Mucosa of gallbladder (tissue), 1 donor: ENCODE results near the gene AVPI1. TPM values are rescaled to one million over a fixed set of nuclear protein-coding genes. Genes with fewer than 3 reads are reported as not detected.
A peak's percentile ranks its signal among the peaks of the same experiment; 100 is the strongest.
"Not testable (repeated sequence)": the region's sequence is repeated elsewhere in the genome, so short reads cannot be mapped to it uniquely, and the experiment has no call there.

Source experiments
- DNase-seq: peaks from one replicate; pipeline ENCODE4 v3.0.0-alpha.2; 2020; ENCODE audit warnings: low spot score
- total RNA-seq: library from RNA; stranded (reverse); gene quantifications from one replicate; pipeline ENCODE4 v1.2.1, GENCODE V29; 2021
- donor health status: DM: no; HTN: no; CAD: no.

AVPI1 gene
- total RNA-seq, 1 donor from 2014 or later = 20.1 TPM

GRCh38 chr10:97683556-97684367 lies 3.3 kb downstream of the AVPI1 start:
- DNase-seq = no peak

GRCh38 chr10:97682042-97682441 lies 5.0 kb downstream of the AVPI1 start:
- DNase-seq = no peak

- DNase-seq = no peak
These were observed 7.4 kb downstream of the AVPI1 start for GRCh38 chr10:97679594-97679993.

DNA sequence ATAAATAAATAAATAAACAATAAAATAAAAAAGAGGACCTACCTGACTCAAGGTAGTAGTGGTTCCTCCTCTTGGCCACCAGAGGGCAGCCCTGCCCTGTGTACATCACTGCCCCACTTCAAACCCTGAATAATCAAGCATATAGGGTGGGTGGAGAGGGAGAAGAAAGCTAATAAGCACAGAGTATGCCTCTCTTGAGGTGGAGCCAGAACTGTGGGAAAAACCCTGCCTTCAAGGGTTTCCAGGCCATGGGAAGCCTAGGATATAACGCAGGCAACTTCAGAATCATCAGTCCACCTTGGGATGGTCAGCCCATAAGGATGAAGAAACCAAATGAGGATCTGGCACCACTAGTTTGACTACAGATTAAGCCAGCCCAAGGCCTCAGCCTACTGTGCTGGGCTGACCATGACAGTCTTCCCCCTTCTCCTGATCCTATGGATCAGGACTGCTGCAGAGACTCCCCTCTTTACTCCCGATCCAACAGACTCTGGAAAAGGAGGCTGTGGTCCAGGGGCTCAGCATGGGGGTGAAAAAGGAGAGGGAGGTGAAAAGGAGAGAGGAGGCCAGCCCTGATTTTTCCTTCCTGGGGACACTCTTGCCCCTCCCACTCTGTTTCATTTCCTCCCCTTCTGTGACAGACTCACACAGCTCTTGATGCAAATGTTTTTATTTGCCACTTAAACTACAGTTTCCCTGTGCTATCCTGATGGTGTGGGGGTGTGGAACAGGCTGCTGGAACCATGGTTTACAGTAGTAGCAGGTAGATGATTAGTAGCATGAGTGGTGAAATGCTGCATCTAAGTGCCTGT lies 10.1 kb downstream of the AVPI1 start:
- no peak for DNase-seq

DNA sequence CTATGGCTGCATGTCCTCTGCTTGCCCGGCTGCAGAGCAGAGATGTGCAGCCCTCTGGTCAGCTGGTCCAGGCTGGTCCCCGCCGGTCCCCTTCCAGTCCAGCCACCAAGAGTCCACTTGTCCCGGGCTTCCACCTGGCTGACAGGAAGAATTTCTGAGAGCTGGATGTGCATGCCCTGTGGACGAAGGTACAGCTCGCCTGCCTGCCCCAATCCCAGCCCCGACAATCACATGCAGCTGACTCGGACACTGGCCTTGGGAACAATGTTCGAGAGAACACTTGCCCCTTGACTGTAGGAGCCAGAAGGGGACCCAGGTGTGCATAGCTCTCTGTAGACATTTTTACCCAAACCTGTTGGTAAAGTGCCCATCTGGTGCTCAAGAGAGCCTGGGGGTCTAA lies 11.8 kb downstream of the AVPI1 start:
- DNase-seq = no peak

- DNase-seq = no peak
These were observed 13.1 kb downstream of the AVPI1 start for GRCh38 chr10:97673736-97674525.

DNA sequence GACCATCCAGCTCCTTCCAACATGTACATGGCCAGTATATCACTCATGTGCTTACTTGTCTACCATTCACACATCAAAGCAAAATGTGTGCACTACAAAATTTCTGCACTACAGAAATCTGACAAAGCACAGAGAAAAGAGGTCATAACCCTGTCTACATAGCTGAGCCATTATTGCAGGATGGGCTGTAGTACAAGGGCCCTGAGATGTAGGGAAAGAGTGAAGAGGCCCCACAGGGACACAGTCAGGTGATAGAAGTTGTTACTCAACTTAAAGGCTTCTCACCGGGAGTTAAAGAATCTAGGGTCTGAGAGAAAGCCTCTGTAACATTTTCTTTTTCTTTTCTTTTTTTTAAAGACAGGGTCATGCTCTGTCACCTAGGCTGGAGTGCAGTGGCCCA lies 17.5 kb downstream of the AVPI1 start:
- DNase-seq = no peak

DNA sequence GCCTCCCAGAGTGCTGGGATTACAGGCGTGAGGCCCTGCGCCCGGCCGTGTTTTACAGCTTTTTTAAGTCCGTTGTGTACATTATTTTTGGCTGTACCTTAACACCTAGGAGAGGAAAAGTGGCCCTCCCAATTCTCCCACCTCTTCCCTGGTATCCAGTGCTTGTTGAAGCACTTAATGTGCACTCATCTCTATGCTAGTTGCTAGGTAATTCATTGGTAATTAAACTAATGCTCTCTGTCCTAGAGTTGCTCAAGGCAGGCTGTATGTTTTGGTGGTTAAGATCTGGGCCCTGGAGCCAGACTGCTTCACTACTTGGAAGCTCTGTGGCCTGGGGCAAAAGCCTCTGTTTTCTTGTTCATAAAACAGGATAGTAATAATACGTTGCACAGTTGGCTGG lies 19.6 kb downstream of the AVPI1 start:
- DNase-seq = no peak

DNA sequence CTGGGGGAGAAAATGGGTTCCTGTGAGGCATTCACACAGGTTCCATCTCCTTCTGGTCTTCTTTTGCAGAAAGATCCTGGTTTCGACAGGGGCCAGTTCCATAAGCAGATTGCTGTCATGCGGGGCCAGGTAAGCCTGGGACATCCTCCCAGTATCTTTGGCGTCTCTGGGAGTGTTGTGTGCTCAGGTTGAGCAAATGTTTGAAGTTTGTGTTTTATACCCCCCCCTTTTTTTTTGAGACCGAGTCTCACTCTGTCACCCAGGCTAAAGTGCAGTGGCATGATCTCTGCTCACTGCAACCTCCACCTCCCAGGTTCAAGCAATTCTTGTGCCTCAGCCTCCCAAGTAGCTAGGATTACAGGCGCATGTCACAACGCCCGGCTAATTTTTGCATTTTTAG lies 20.0 kb downstream of the AVPI1 start:
- DNase-seq = no peak

DNA sequence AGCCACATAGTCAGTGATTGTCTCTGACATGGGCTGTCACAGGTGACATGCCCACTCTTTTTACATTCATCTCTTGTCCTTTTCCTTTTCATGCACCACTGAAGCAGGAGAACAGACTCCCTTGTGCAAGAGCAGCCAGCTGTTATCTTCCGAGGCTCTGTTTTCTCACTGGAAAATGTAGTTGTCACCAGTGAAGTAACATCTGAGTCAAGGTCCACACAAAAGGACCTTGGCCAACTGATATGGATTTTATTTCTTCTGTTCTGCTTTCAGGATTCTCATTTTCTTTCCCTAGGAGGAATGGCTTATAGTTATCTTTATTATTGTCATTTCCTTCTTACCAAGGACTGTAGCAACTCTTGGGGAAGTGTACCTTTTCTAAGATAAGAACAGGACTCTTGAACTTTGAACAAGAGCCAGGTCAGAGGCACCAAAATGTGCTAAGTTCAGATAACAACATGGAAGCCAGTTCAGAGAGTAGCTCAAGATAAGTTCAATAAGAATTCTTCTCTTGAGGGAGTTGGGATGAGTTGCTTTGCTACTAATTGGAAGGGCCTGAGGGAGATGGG lies 22.7 kb downstream of the AVPI1 start:
- DNase-seq = no peak

GRCh38 chr10:97659589-97659988 lies 27.5 kb downstream of the AVPI1 start:
- no peak for DNase-seq

DNA sequence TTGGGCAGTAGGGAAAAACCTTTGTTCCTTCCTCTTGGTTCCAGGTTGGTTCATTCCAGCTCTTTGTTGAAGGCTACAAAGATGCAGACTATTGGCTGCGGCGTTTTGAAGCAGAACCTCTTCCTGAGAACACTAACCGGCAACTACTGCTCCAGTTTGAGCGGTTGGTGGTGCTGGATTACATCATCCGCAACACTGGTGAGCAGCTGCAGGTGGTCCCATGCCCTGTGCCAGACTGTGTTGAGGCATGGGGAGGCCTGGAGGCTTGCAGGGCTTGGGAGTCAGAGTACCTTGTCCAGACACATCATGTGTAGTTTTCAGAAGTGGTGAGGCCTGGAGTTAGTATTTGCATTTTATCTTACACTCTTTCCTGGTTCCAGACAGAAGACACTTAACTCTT lies 30.3 kb downstream of the AVPI1 start:
- DNase-seq = no peak

DNA sequence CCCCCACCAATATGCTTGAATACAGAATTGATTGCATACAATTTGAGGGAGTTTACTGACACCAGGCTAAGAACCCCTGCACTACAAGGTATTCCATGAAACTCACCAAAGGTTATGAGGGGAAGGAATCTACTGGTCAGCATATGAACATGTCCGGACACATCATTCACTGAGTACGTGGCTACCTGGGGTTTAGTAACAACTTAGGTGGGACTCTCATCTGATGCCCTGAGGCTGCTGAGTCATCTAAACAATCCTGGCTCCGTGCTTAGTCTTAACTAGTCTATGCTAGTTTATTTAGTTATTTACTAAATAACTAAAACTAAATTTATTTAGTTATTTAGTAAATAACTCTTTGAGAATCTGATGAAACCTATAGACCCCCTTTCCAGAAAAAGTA lies 35.3 kb downstream of the AVPI1 start:
- DNase-seq = no peak

DNA sequence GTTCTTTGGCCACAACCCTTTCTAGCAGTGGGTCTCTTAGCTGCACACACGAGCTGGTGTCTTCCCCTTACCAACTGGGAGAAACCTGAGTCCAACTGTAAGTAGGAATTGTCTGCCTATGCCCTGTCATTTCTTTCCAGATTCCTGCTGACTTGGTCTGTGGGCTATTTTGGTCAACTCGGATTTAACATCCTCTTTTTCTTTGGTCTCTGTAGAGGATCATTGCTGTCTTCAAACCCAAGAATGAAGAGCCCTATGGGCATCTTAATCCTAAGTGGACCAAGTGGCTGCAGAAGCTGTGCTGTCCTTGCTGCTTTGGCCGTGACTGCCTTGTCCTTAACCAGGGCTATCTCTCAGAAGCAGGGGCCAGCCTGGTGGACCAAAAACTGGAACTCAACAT lies 36.3 kb downstream of the AVPI1 start:
- no peak for DNase-seq

DNA sequence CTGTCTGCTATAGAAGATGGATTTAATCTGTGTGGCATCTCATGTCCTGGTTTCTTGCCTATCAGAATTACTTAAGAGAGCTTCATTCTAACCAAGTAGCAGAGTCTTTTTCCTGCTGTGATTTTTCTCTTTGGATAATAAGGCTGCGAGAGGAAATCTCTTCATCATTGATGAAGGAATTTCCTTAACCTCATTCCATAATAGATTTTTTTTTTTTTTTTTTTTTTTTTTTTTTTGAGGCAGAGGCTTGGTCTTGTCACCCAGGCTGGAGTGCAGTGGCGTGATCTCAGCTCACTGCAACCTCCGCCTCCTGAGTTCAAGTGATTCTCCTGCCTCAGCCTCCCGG lies 37.7 kb downstream of the AVPI1 start:
- DNase-seq = not testable (repeated sequence)

- DNase-seq = peak; percentile 47
These were observed 38.3 kb downstream of the AVPI1 start for GRCh38 chr10:97648562-97649404.

GRCh38 chr10:97647556-97647955 lies 39.5 kb downstream of the AVPI1 start:
- no peak for DNase-seq

DNA sequence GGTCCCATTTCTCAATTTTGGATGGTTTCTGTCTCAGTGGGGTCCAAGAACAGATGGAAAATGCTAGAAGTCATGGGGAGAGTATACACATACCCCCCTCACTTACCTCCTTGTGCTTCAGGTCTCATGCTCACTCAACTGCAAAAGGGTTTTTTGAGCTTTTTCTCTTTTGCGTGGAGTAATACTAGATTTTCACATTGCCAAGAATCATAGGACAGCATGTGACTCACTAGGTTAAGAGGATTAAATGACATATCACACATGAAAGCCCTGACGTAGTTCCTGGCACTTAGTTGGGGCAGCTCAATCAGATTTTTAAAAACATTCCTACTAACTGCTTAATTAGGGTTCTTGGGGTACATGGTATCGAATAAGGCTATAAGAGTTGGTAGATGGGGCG lies 42.1 kb downstream of the AVPI1 start:
- no peak for DNase-seq

DNA sequence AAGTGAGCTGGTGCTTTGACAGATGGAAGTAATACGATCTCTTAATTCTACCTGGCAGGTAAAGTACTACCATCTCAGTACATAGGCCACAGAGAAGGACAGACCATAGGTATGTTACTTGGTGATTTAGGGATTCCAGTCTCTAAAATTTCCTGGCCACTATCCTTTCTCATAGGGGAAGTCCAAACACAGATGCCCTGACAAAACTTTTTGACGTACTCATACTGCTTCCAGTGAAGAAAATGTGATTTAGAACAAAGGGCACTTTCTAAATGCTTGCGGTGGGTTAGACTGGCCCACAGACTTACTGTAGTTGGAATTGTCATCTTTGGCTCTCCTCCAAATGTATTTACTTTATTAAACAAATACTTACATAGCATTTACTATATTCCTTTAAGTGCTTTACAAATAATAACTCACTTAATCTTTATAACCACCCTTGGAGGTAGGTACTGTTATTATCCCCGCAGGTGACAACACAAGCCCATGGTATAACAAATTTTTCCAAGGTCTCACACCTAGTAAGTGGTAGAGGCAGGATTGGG lies 43.5 kb downstream of the AVPI1 start:
- DNase-seq = no peak

DNA sequence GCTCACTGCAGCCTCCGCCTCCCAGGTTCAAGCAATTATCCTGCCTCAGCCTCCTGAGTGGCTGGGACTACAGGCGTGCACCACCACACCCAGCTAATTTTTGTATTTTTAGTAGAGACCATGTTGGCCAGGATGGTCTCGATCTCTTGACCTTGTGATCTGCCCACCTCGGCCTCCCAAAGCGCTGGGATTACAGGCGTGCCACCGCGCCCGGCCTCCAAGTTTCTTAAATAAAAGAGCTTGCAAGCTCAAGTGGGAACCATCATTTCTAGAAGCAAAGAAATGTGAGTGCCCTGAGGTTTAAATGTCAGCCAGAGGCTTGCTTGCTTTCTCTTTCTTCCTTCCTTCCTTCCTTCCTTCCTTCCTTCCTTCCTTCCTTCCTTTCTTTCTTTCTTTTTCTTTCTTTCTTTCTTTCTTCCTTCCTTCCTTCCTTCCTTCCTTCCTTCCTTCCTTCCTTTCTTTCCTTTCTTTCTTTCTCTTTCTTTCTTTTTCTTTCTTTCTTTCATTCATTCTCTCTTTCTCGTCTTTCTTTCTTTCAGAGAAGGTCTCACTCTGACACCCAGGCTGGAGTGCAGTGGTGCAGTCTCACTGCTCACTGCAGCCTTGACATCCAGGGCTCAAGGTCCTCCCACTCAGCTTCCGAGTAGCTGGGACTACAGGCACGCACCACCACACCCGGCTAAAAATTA lies 44.4 kb downstream of the AVPI1 start:
- not testable (repeated sequence) for DNase-seq
